CD4-positive, CD25-positive, alpha-beta regulatory T cell (primary cell): ENCODE results near the gene RPS6KA5. TPM values are rescaled to one million over a fixed set of nuclear protein-coding genes. Genes with fewer than 3 reads are reported as not detected.
A peak's percentile ranks its signal among the peaks of the same experiment; 100 is the strongest.
"Not testable (repeated sequence)": the region's sequence is repeated elsewhere in the genome, so short reads cannot be mapped to it uniquely, and the experiment has no call there.

Source experiments
- ATAC-seq, 2 donors: fragments of 150-1000 bp; cut with Tn5 transposase; one replicate each; pipeline ENCODE4 v1.10.0; 2021; ENCODE audit warnings: low read depth in 2 of 2, moderate number of reproducible peaks in 2 of 2, moderate library complexity in 1 of 2
- DNase-seq, 3 donors: peaks; one replicate each; pipeline versions ENCODE4 v3.0.0 to v3.0.0-alpha.2; 2012 to 2022; ENCODE audit warnings: mixed read lengths in 1 of 3
- H3K27ac ChIP-seq: one replicate; pipeline ENCODE4 v1.7.0; 2013; ENCODE audit warnings: mild to moderate bottlenecking, low read length; ENCODE audit not compliant: insufficient read depth, poor library complexity, severe bottlenecking
- H3K27me3 ChIP-seq: one replicate; pipeline ENCODE4 v1.7.0; 2013; ENCODE audit warnings: low read length; ENCODE audit not compliant: control insufficient read depth, insufficient read depth
- H3K36me3 ChIP-seq: one replicate; pipeline ENCODE4 v1.7.0; 2013; ENCODE audit warnings: mild to moderate bottlenecking, low read length, moderate library complexity; ENCODE audit not compliant: control insufficient read depth, insufficient read depth
- H3K4me1 ChIP-seq: 2 replicates; pipeline ENCODE4 v1.7.0; 2013; ENCODE audit warnings: mild to moderate bottlenecking, low read length; ENCODE audit not compliant: insufficient read depth, control insufficient read depth, poor library complexity, severe bottlenecking
- H3K4me3 ChIP-seq: one replicate; pipeline ENCODE4 v1.7.0; 2013; ENCODE audit warnings: low read depth, mild to moderate bottlenecking, low read length, moderate library complexity
- H3K9me3 ChIP-seq, 2 experiments: 1 replicate in 1 of 2; 2 replicates in 1 of 2; pipeline ENCODE4 v1.7.0; 2013; ENCODE audit warnings: low read length in 2 of 2, mild to moderate bottlenecking in 1 of 2, moderate library complexity in 1 of 2; ENCODE audit not compliant: control insufficient read depth in 2 of 2
- H3K27ac Mint-ChIP-seq, 3 donors: one replicate each; pipeline ENCODE4 v1.8.0; 2020 to 2022; ENCODE audit warnings: mild to moderate bottlenecking in 3 of 3, mixed read lengths in 3 of 3, moderate library complexity in 2 of 3
- H3K27me3 Mint-ChIP-seq: one replicate; pipeline ENCODE4 v1.8.0; 2022; ENCODE audit warnings: mild to moderate bottlenecking, mixed read lengths
- H3K36me3 Mint-ChIP-seq: one replicate; pipeline ENCODE4 v1.8.0; 2020; ENCODE audit warnings: mixed read lengths
- H3K4me1 Mint-ChIP-seq, 4 donors: one replicate each; pipeline ENCODE4 v1.8.0; 2020 to 2022; ENCODE audit warnings: mixed read lengths in 4 of 4, mild to moderate bottlenecking in 1 of 4
- H3K4me3 Mint-ChIP-seq, 4 donors: one replicate each; pipeline ENCODE4 v1.8.0; 2020 to 2022; ENCODE audit warnings: mild to moderate bottlenecking in 4 of 4, mixed read lengths in 4 of 4, moderate library complexity in 3 of 4
- H3K9me3 Mint-ChIP-seq, 7 donors: one replicate each; pipeline ENCODE4 v1.8.0; 2020 to 2022; ENCODE audit warnings: mixed read lengths in 7 of 7, mild to moderate bottlenecking in 3 of 7, moderate library complexity in 2 of 7
- polyA plus RNA-seq, 4 donors: library from polyadenylated mRNA; unstranded; fragments of 300-500 nt; fragmentation: Illumina TruSeq; gene quantifications; one replicate each; pipeline ENCODE4 v1.2.3, GENCODE V29; 2021
- total RNA-seq: library from RNA; stranded (reverse); gene quantifications from one replicate; pipeline ENCODE4 v1.2.3, GENCODE V29; 2022

RPS6KA5 gene
- total and polyA plus RNA-seq, 5 donors from 2014 or later = 20.9 to 38.2 (median 25.7) TPM

DNA sequence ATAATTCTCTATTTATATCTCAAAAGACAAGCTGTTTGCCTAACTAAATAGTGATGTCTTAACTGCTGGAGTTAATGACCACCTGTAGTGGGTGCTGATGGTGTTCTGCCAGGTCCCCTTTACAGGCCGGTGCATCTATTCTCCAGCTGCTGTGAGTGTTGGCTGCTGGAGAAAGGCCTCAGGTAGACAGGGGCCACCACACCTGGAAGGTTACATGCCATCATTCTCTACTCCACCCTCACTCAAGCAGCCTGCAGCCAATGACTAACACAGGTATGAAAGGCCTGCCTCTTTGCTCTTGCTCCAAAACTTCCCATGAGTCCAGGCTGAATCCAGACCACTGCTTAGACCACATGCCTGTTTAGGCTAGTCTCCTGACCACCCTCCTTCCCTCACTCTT is 73.9 kb downstream of the RPS6KA5 start:
- no peak overlapping the region for H3K4me3 Mint-ChIP-seq
- peaks cover 25 to 36% (median 27%) of the 10 kb centered on the region in 4 donors for H3K4me1 Mint-ChIP-seq
- Histone ChIP-seq H3K4me3 (no peak overlapping the region), H3K27ac (no peak overlapping the region), H3K9me3 (no peaks in the 10 kb centered on the region), H3K4me1 (no peaks in the 10 kb centered on the region), H3K27me3 (no peaks in the 10 kb centered on the region), H3K36me3 (peaks cover 3% of the 10 kb centered on the region)
- no peak for ATAC-seq
- no peak overlapping the region for H3K27ac Mint-ChIP-seq
- no peaks in the 10 kb centered on the region for H3K27me3 Mint-ChIP-seq
- H3K9me3 Mint-ChIP-seq = no peaks in the 10 kb centered on the region
- H3K36me3 Mint-ChIP-seq = peaks cover 36% of the 10 kb centered on the region
- DNase-seq = no peak

DNA sequence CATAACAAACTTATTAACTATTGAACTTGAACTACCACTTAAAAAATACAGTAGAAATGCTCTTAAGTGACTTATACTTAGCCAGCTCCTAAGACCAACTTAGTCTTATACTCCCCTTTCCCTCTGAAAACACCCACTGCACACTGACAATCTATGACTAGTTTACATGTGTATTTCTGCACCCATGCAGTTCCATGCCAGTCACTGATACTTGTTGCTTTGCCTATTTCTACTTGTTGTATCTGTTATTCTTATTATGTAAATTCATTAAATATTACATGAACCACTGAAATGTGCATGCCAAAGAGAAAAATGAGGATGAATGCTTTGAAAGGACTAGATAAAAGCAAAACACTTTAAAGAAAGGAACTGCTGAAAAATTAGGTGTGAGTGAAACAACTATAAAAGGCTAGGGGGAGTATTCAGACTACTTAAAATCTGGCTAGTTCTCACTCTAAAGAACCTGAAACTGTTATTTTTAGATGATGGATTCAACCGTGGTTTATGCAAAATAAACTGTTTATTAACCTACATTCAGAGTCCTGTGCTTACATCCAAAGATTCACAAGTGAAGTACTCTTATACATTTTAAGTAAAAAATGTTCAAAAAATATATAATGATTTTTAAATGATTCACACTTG is 74.7 kb downstream of the RPS6KA5 start:
- no peak for ATAC-seq
- H3K9me3 Mint-ChIP-seq = no peaks in the 10 kb centered on the region
- H3K27me3 Mint-ChIP-seq = no peaks in the 10 kb centered on the region
- H3K4me1 ChIP-seq = no peaks in the 10 kb centered on the region
- H3K4me1 Mint-ChIP-seq = peaks cover 21 to 28% (median 25%) of the 10 kb centered on the region in 4 donors
- H3K36me3 ChIP-seq = no peaks in the 10 kb centered on the region
- no peak overlapping the region for H3K27ac Mint-ChIP-seq
- H3K4me3 Mint-ChIP-seq = no peak overlapping the region
- H3K36me3 Mint-ChIP-seq = peaks cover 30% of the 10 kb centered on the region
- no peak for DNase-seq
- H3K4me3 ChIP-seq = no peak overlapping the region
- H3K27me3 ChIP-seq = no peaks in the 10 kb centered on the region
- no peak overlapping the region for H3K27ac ChIP-seq
- H3K9me3 ChIP-seq = no peaks in the 10 kb centered on the region

DNA sequence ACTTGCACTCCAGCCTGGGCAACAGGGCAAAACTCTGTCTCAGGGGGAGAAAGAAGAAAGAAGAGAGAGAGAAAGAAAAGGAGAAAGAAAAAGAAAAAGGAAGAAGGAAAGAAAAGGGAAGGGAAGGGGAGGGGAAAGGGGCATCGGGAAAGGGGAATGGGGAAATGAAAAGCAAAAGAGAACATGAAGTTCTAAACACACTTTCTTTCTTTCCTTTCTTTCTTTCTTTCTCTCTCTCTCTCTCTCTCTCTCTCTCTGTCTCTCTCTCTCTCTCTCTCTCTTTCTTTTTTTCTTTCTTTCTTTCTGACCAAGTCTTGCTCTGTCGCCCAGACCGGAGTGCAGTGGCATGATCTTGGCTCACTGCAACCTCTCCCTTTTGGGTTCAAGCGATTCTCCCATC is 76.9 kb downstream of the RPS6KA5 start:
- Mint-ChIP-seq H3K27me3 (no peaks in the 10 kb centered on the region), H3K4me3 (no peak overlapping the region), H3K36me3 (peaks cover 15% of the 10 kb centered on the region), H3K9me3 (no peaks in the 10 kb centered on the region), H3K4me1 (peaks cover 19 to 28% (median 23%) of the 10 kb centered on the region in 4 donors), H3K27ac (peak overlapping the region in 1 of 3 donors; percentile 59)
- Histone ChIP-seq H3K36me3 (no peaks in the 10 kb centered on the region), H3K27ac (no peak overlapping the region), H3K9me3 (no peaks in the 10 kb centered on the region), H3K4me3 (no peak overlapping the region), H3K4me1 (no peaks in the 10 kb centered on the region), H3K27me3 (no peaks in the 10 kb centered on the region)
- DNase-seq = no peak
- ATAC-seq = no peak

DNA sequence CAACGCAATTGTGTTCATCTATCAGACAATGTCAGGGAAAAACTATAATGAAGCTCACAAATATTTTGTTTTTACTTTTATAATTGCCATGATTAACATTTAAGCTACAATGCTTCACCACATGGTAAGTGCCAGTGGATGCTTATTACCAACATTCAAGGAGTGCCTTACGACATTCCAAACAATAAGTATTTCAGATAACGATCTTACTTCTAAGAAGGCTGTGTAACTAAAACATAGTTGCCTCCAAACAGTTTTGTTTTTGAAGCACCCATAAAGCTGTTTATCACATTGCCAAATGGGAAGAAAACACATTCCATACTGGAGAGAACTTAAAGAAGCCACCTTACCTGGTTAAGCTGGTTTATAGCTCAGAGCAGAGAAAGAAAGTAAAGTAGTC is 78.8 kb downstream of the RPS6KA5 start:
- no peaks in the 10 kb centered on the region for H3K27me3 Mint-ChIP-seq
- Histone ChIP-seq H3K27ac (no peak overlapping the region), H3K4me3 (no peak overlapping the region), H3K9me3 (no peaks in the 10 kb centered on the region), H3K4me1 (no peaks in the 10 kb centered on the region), H3K36me3 (peaks cover 13% of the 10 kb centered on the region), H3K27me3 (no peaks in the 10 kb centered on the region)
- peaks cover 14 to 22% (median 20%) of the 10 kb centered on the region in 4 donors for H3K4me1 Mint-ChIP-seq
- no peak overlapping the region for H3K27ac Mint-ChIP-seq
- DNase-seq (no peak), ATAC-seq (no peak)
- H3K4me3 Mint-ChIP-seq = no peak overlapping the region
- H3K9me3 Mint-ChIP-seq = no peaks in the 10 kb centered on the region
- H3K36me3 Mint-ChIP-seq = peaks cover 22% of the 10 kb centered on the region

DNA sequence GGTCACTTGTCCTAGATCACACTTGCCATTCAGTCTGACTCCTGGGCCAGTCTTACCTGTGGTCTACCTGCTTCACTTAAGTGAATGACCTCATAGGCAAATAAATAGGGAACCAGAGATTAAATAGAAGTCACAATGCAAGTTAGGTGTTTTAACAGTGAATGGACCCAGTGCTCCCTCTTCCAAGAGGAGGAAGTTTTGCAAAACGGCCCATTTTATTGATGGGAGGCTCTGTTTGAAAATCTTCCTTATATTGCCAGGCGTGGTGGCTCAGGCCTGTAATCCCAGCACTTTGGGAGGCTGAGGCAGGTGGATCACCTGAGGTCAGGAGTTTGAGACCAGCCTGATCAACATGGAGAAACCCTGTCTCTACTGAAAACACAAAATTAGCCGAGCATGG is 79.8 kb downstream of the RPS6KA5 start:
- not testable (repeated sequence) for H3K4me3 ChIP-seq, DNase-seq, H3K9me3 Mint-ChIP-seq, H3K4me1 ChIP-seq, H3K9me3 ChIP-seq, H3K27ac ChIP-seq, H3K4me3 Mint-ChIP-seq, ATAC-seq, H3K27me3 ChIP-seq, H3K27me3 Mint-ChIP-seq
- Mint-ChIP-seq H3K27ac (peak overlapping the region in 1 of 3 donors; percentile 52), H3K36me3 (peaks cover 25% of the 10 kb centered on the region), H3K4me1 (peaks cover 9 to 18% (median 16%) of the 10 kb centered on the region in 4 donors)
- H3K36me3 ChIP-seq = peaks cover 18% of the 10 kb centered on the region

DNA sequence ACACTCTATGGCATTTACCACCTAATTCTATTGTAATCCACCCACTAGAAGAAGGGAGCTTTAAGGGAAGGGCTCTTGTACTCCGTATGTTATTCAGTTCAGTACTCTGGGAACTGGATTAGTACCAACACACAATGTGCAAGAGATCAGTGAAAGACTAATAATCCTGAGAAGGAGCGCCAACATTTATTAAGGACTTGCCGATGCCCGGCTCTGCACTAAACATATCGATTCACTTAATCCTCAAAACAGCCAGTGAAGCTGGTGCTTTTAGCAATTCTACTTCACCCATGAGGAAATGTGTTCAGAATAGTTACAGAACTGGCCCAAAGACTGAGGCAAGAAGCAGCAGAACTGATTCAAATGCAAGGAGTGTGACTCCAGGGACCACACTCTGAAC is 80.9 kb downstream of the RPS6KA5 start:
- no peak overlapping the region for H3K4me3 ChIP-seq
- Mint-ChIP-seq H3K4me1 (peaks cover 9 to 17% (median 14%) of the 10 kb centered on the region in 4 donors), H3K27ac (no peak overlapping the region), H3K9me3 (no peaks in the 10 kb centered on the region), H3K36me3 (peaks cover 29% of the 10 kb centered on the region), H3K4me3 (no peak overlapping the region), H3K27me3 (no peaks in the 10 kb centered on the region)
- H3K27me3 ChIP-seq = no peaks in the 10 kb centered on the region
- ATAC-seq (no peak), DNase-seq (no peak)
- no peaks in the 10 kb centered on the region for H3K9me3 ChIP-seq
- no peaks in the 10 kb centered on the region for H3K4me1 ChIP-seq
- H3K27ac ChIP-seq = no peak overlapping the region
- peaks cover 27% of the 10 kb centered on the region for H3K36me3 ChIP-seq

DNA sequence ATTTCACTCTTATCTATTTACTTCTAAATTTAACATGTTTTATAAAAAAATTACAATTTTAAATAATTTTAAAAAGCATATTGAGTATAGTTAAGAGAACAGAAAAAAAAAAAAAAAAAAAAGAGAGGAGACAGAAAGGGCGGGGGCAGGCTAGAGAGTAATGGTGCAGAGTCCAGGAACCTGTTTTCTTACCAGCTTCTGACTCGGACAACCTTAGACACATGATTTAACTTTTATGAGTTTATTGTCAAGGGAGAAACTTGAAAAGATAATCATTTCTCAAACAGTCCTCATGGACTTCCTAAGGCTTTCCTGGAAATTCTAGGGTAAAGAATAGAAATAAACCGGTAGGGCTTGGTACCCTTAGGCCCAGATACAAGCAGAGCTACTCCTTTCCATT is 84.3 kb downstream of the RPS6KA5 start:
- no peaks in the 10 kb centered on the region for H3K4me1 ChIP-seq
- Mint-ChIP-seq H3K4me3 (no peak overlapping the region), H3K36me3 (peaks cover 44% of the 10 kb centered on the region), H3K9me3 (no peaks in the 10 kb centered on the region), H3K27me3 (no peaks in the 10 kb centered on the region), H3K27ac (no peak overlapping the region), H3K4me1 (peaks cover 12 to 27% (median 20%) of the 10 kb centered on the region in 4 donors)
- H3K4me3 ChIP-seq = no peak overlapping the region
- ATAC-seq (no peak), DNase-seq (no peak)
- H3K9me3 ChIP-seq = no peaks in the 10 kb centered on the region
- no peak overlapping the region for H3K27ac ChIP-seq
- H3K36me3 ChIP-seq = peaks cover 33% of the 10 kb centered on the region
- no peaks in the 10 kb centered on the region for H3K27me3 ChIP-seq

DNA sequence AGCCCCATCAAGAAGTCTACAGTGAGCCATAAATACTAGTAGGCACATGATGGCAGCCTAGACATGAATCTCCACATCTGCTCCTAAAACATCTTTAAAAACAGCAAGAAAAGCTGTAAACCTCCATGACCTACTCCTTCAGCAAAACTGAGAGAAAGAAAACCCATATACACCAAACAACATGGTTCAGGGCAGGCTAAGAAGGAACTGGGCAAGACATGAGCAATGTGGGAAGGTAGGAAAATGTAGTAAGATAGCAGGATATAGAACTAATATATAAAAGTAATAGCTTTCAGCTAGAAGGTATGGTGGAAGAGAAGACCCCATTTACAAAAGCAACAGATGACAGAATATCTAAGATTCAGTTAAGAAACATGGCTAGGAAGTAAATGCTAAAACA is 88.8 kb downstream of the RPS6KA5 start:
- peak overlapping the region in 1 of 4 donors; percentile 11 for H3K4me3 Mint-ChIP-seq

More for the DNA sequence above, 88.8 kb downstream of the RPS6KA5 start:
- Histone ChIP-seq H3K27ac (no peak overlapping the region), H3K4me1 (peaks cover 12% of the 10 kb centered on the region), H3K4me3 (no peak overlapping the region), H3K36me3 (peaks cover 20% of the 10 kb centered on the region), H3K27me3 (no peaks in the 10 kb centered on the region), H3K9me3 (no peaks in the 10 kb centered on the region)
- Mint-ChIP-seq H3K4me1 (peaks cover 26 to 43% (median 39%) of the 10 kb centered on the region in 4 donors), H3K9me3 (no peaks in the 10 kb centered on the region), H3K27me3 (no peaks in the 10 kb centered on the region), H3K36me3 (peaks cover 45% of the 10 kb centered on the region), H3K27ac (peak overlapping the region in 2 of 3 donors; percentile 39 to 62)
- no peak for ATAC-seq
- no peak for DNase-seq
